Measurements from ENCODE around the gene RPL11. TPM values are rescaled to one million over a fixed set of nuclear protein-coding genes. Genes with fewer than 3 reads are reported as not detected.
"Not testable (repeated sequence)": the region's sequence is repeated elsewhere in the genome, so short reads cannot be mapped to it uniquely, and the experiment has no call there.

Gene RPL11
- total RNA-seq, 8 experiments from 2014 or later: 1,687 to 4,332 (median 2,623) TPM

GRCh38 chr1:23720256-23720995 is 28.8 kb downstream of the RPL11 start:
- no peak for ATAC-seq (replicated peaks in 6 of 8)
- WGBS, 10 experiments: 70 to 100% (median 93%) methylated on average over 1 to 10 of the region's 10 CpGs; no CpG with 5 or more reads in 2 of the 10 experiments

GRCh38 chr1:23722652-23723051 is 31.0 kb downstream of the RPL11 start:
- H3K4me1 ChIP-seq (replicated peaks in 1 of 2): no peaks in the 10 kb centered on the region
- ATAC-seq (replicated peaks in 6 of 8): no peak
- in situ Hi-C loops (cut with MboI; ENCODE audit: low pct_unique_long_range_greater_than_20kb in 2 of 9, low sequenced_read_pairs in 9 of 9, unreplicated experiment in 9 of 9): no loop called here
- WGBS, 10 experiments: 45 to 81% (median 61%) methylated on average over 1 to 3 of the region's 3 CpGs; no CpG with 5 or more reads in 2 of the 10 experiments
- no peak overlapping the region for H3K4me3 ChIP-seq
- H3K27ac ChIP-seq: no peak overlapping the region

More at GRCh38 chr1:23720256-23720995, 28.8 kb downstream of the RPL11 start:
- in situ Hi-C loops (cut with MboI; ENCODE audit: low pct_unique_long_range_greater_than_20kb in 2 of 9, low sequenced_read_pairs in 9 of 9, unreplicated experiment in 9 of 9): no loop called here
- Histone ChIP-seq H3K27ac (no peak overlapping the region), H3K4me3 (no peak overlapping the region), H3K4me1 (replicated peaks in 1 of 2) (no peaks in the 10 kb centered on the region)

- no peak overlapping the region for H3K27ac ChIP-seq
- 58 to 100% (median 89%) methylated on average over 1 to 2 of the region's 2 CpGs; no CpG with 5 or more reads in 2 of the 10 experiments for WGBS, 10 experiments
- in situ Hi-C loops (cut with MboI; ENCODE audit: low pct_unique_long_range_greater_than_20kb in 2 of 9, low sequenced_read_pairs in 9 of 9, unreplicated experiment in 9 of 9): no loop called here
Measured at GRCh38 chr1:23726686-23727085, 35.1 kb downstream of the RPL11 start.

GRCh38 chr1:23727362-23727811 is 35.8 kb downstream of the RPL11 start:
- WGBS, 10 experiments: 20 to 100% (median 90%) methylated on average over 1 to 9 of the region's 9 CpGs; no CpG with 5 or more reads in 1 of the 10 experiments
- no peak overlapping the region for H3K27ac ChIP-seq
- in situ Hi-C loops (cut with MboI; ENCODE audit: low pct_unique_long_range_greater_than_20kb in 2 of 9, low sequenced_read_pairs in 9 of 9, unreplicated experiment in 9 of 9): no loop called here
- H3K4me1 ChIP-seq (replicated peaks in 1 of 2): peaks cover 0 to 2% of the 10 kb centered on the region in 2 donors
- H3K4me3 ChIP-seq: no peak overlapping the region
- peak in 3 of 8 experiments; percentile 25 to 56 (median 52) for ATAC-seq (replicated peaks in 6 of 8)

More at GRCh38 chr1:23726686-23727085, 35.1 kb downstream of the RPL11 start:
- H3K4me3 ChIP-seq: no peak overlapping the region
- no peak for ATAC-seq (replicated peaks in 6 of 8)
- H3K4me1 ChIP-seq (replicated peaks in 1 of 2): peaks cover 0 to 2% of the 10 kb centered on the region in 2 donors

GRCh38 chr1:23732363-23733224 is 41.0 kb downstream of the RPL11 start:
- no peak for ATAC-seq (replicated peaks in 6 of 8)
- WGBS, 10 experiments: 55 to 97% (median 95%) methylated on average over 1 to 10 of the region's 10 CpGs; no CpG with 5 or more reads in 3 of the 10 experiments
- Histone ChIP-seq H3K4me3 (no peak overlapping the region), H3K27ac (no peak overlapping the region), H3K4me1 (replicated peaks in 1 of 2) (peaks cover 0 to 2% of the 10 kb centered on the region in 2 donors)
- in situ Hi-C loops (cut with MboI; ENCODE audit: low pct_unique_long_range_greater_than_20kb in 2 of 9, low sequenced_read_pairs in 9 of 9, unreplicated experiment in 9 of 9): no loop called here

GRCh38 chr1:23733281-23733680 is 41.7 kb downstream of the RPL11 start:
- H3K4me3 ChIP-seq; H3K27ac ChIP-seq; ATAC-seq (replicated peaks in 6 of 8); in situ Hi-C loops (cut with MboI; ENCODE audit: low pct_unique_long_range_greater_than_20kb in 2 of 9, low sequenced_read_pairs in 9 of 9, unreplicated experiment in 9 of 9); H3K4me1 ChIP-seq (replicated peaks in 1 of 2): not testable (repeated sequence)
- 83 to 100% (median 96%) methylated on average over 1 to 5 of the region's 5 CpGs; no CpG with 5 or more reads in 1 of the 10 experiments for WGBS, 10 experiments

GRCh38 chr1:23736437-23737134 is 45.0 kb downstream of the RPL11 start:
- 88 to 100% (median 96%) methylated on average over 1 to 7 of the region's 7 CpGs; no CpG with 5 or more reads in 4 of the 10 experiments for WGBS, 10 experiments
- in situ Hi-C loops (cut with MboI; ENCODE audit: low pct_unique_long_range_greater_than_20kb in 2 of 9, low sequenced_read_pairs in 9 of 9, unreplicated experiment in 9 of 9): no loop called here
- Histone ChIP-seq H3K4me1 (replicated peaks in 1 of 2) (no peaks in the 10 kb centered on the region), H3K4me3 (no peak overlapping the region), H3K27ac (no peak overlapping the region)
- ATAC-seq (replicated peaks in 6 of 8): no peak

GRCh38 chr1:23741609-23742008 is 50.0 kb downstream of the RPL11 start:
- in situ Hi-C loops (cut with MboI; ENCODE audit: low pct_unique_long_range_greater_than_20kb in 2 of 9, low sequenced_read_pairs in 9 of 9, unreplicated experiment in 9 of 9): no loop called here
- no peak overlapping the region for H3K4me3 ChIP-seq
- ATAC-seq (replicated peaks in 6 of 8): no peak
- no peak overlapping the region for H3K27ac ChIP-seq
- peaks cover 9 to 18% of the 10 kb centered on the region in 2 donors for H3K4me1 ChIP-seq (replicated peaks in 1 of 2)
- WGBS, 10 experiments: 25 to 92% (median 82%) methylated on average over 2 to 5 of the region's 5 CpGs; no CpG with 5 or more reads in 2 of the 10 experiments

GRCh38 chr1:23742670-23743286 is 51.2 kb downstream of the RPL11 start:
- Histone ChIP-seq H3K4me3 (peak overlapping the region; percentile 65 to 84 (median 80)), H3K4me1 (replicated peaks in 1 of 2) (peaks cover 9 to 18% of the 10 kb centered on the region in 2 donors), H3K27ac (peak overlapping the region; percentile 67 to 77)
- in situ Hi-C loops (cut with MboI; ENCODE audit: low pct_unique_long_range_greater_than_20kb in 2 of 9, low sequenced_read_pairs in 9 of 9, unreplicated experiment in 9 of 9): no loop called here
- 7 to 34% (median 25%) methylated on average over 6 to 25 of the region's 28 CpGs; no CpG with 5 or more reads in 2 of the 10 experiments for WGBS, 10 experiments
- ATAC-seq (replicated peaks in 6 of 8): peak in 3 of 8 experiments; percentile 15 to 63 (median 24)

- Histone ChIP-seq H3K4me3 (peak within 1 kb of the TSS; percentile 65 to 84 (median 80)), H3K27ac (peak within 1 kb of the TSS; percentile 67 to 77), H3K4me1 (replicated peaks in 1 of 2) (peaks cover 9 to 18% of the 10 kb centered on the region in 2 donors)
- ATAC-seq (replicated peaks in 6 of 8): peak; percentile 84 to 94 (median 90)
- 1 to 10% (median 2%) methylated on average over 2 to 22 of the region's 119 CpGs; no CpG with 5 or more reads in 7 of the 10 experiments for WGBS, 10 experiments
- in situ Hi-C loops (cut with MboI; ENCODE audit: low pct_unique_long_range_greater_than_20kb in 2 of 9, low sequenced_read_pairs in 9 of 9, unreplicated experiment in 9 of 9): no loop called here
Measured at GRCh38 chr1:23743287-23744152, 51.9 kb downstream of the RPL11 start, which contains the start of gene ELOA. Gene ELOA (plus strand): TSS chr1:23743471. CDS start chr1:23743504, 33 bp downstream.

GRCh38 chr1:23745515-23745914 is 53.9 kb downstream of the RPL11 start:
- no peak for ATAC-seq (replicated peaks in 6 of 8)
- no peak overlapping the region for H3K4me3 ChIP-seq

More at GRCh38 chr1:23745515-23745914, 53.9 kb downstream of the RPL11 start:
- 0 to 100% (median 88%) methylated on average over 1 of the region's 1 CpG; no CpG with 5 or more reads in 1 of the 10 experiments for WGBS, 10 experiments
- Histone ChIP-seq H3K4me1 (replicated peaks in 1 of 2) (peaks cover 9 to 18% of the 10 kb centered on the region in 2 donors), H3K27ac (no peak overlapping the region)
- in situ Hi-C loops (cut with MboI; ENCODE audit: low pct_unique_long_range_greater_than_20kb in 2 of 9, low sequenced_read_pairs in 9 of 9, unreplicated experiment in 9 of 9): no loop called here
